ENCODE results near the gene OR5L2. TPM values are rescaled to one million over a fixed set of nuclear protein-coding genes. Genes with fewer than 3 reads are reported as not detected.
"Not testable (repeated sequence)": the region's sequence is repeated elsewhere in the genome, so short reads cannot be mapped to it uniquely, and the experiment has no call there.

The OR5L2 gene
- total and polyA plus RNA-seq, 2 of the 8 experiments (the other 6 are each of a cell fraction or from before 2014, with no cell fraction given) = not detected

- H2BK20ac ChIP-seq (ENCODE audit: low read length); H4K5ac ChIP-seq (ENCODE audit: insufficient read length, low read depth, low read length); H3K18ac ChIP-seq (ENCODE audit: extremely low read depth, low read length); H4K8ac ChIP-seq (ENCODE audit: extremely low read depth, insufficient read depth, low read length); H2BK12ac ChIP-seq (ENCODE audit: low read depth, low read length); H3K4me3 ChIP-seq (ENCODE audit: extremely low read depth in 1 of 4, insufficient read depth in 2 of 4, low read depth in 3 of 4, low read length in 4 of 4); H3K4me2 ChIP-seq (ENCODE audit: insufficient read depth in 1 of 2, low read depth in 2 of 2, low read length in 2 of 2); H3K23me2 ChIP-seq (ENCODE audit: low read depth, low read length); H3K14ac ChIP-seq (ENCODE audit: insufficient read length); H3K4ac ChIP-seq (replicated peaks; ENCODE audit: insufficient read length, low read depth, low read length); H3K23ac ChIP-seq (ENCODE audit: insufficient read length); H3K4me1 ChIP-seq (replicated peaks in 1 of 4; ENCODE audit: control insufficient read depth in 3 of 4, insufficient read depth in 4 of 4, low read length in 3 of 4); H2BK15ac ChIP-seq (ENCODE audit: low read length); H3K9ac ChIP-seq (replicated peaks in 1 of 4; ENCODE audit: extremely low read depth in 1 of 4, low read depth in 3 of 4, low read length in 3 of 4); H2AK5ac ChIP-seq (ENCODE audit: low read depth, low read length); H2AFZ ChIP-seq (ENCODE audit: low read length); FAIRE-seq; H3K56ac ChIP-seq (replicated peaks; ENCODE audit: insufficient read length, low read depth, low read length); POLR2A ChIA-PET (ENCODE audit: partially characterized antibody); CTCF ChIA-PET (ENCODE audit: partially characterized antibody); H4K20me1 ChIP-seq (replicated peaks in 1 of 2; ENCODE audit: control insufficient read depth in 1 of 2, insufficient read depth in 2 of 2, low read length in 2 of 2); H3K79me1 ChIP-seq (ENCODE audit: low read depth, low read length); H3K79me2 ChIP-seq (ENCODE audit: control insufficient read depth in 1 of 2, insufficient read depth in 2 of 2, low read length in 2 of 2); H3K36me3 ChIP-seq (ENCODE audit: control insufficient read depth in 2 of 4, insufficient read depth in 4 of 4, low read length in 3 of 4); DNase-seq (ENCODE audit: low read depth in 1 of 2, low spot score in 2 of 2); H3K27ac ChIP-seq (ENCODE audit: low read depth, low read length); H2BK120ac ChIP-seq (replicated peaks; ENCODE audit: low read depth, low read length); H2BK5ac ChIP-seq (ENCODE audit: low read depth, low read length); H4K91ac ChIP-seq (replicated peaks; ENCODE audit: insufficient read length, low read length); H3K27me3 ChIP-seq (replicated peaks in 1 of 4; ENCODE audit: control insufficient read depth in 3 of 4, extremely low read depth in 1 of 4, insufficient read depth in 3 of 4, low read length in 3 of 4): not testable (repeated sequence)
- H3K9me3 ChIP-seq (ENCODE audit: insufficient read depth in 2 of 2, low read depth in 1 of 2, low read length in 1 of 2) = peaks cover 0 to 35% of the 10 kb centered on the region in 2 experiments; a peak in 2 of 4 replicates
- 96% methylated on average over 16 of the region's 34 CpGs; no CpG with 5 or more reads in 1 of the 2 experiments for WGBS, 2 experiments (ENCODE audit: extremely low coverage in 1 of 2, insufficient coverage in 1 of 2, insufficient read length in 1 of 2, insufficient replicate concordance in 2 of 2, low coverage in 1 of 2, low lambda C conversion rate in 2 of 2, missing lambda C conversion rate in 1 of 2)
These were observed 46.1 kb downstream of the OR5L2 start for GRCh38 chr11:55873146-55873545.

Small RNA genes within 50 kb of the gene (small RNA-seq; reads per million reads assigned to genes)
- not detected for gene AC036111.3 (ENCODE audit: insufficient read depth)

Other genes starting within 250 kb of the OR5L2 start
- not detected in 2 replicates for gene OR4C11, start 219.6 kb upstream of the OR5L2 start, total RNA-seq (2021; fragmentation: NEBNext Ultra II Directional; extraction: Animal tissue kit (Norgen Biotek cat#: 25700))
- gene OR4C11, start 219.6 kb upstream of the OR5L2 start, polyA plus RNA-seq (2011; rRNA removed) = not detected in 2 replicates
- not detected in 2 replicates for gene OR4P4, start 192.1 kb upstream of the OR5L2 start, total RNA-seq (2021; fragmentation: NEBNext Ultra II Directional; extraction: Animal tissue kit (Norgen Biotek cat#: 25700))
- gene OR4P4, start 192.1 kb upstream of the OR5L2 start, polyA plus RNA-seq (2011; rRNA removed) = not detected in 2 replicates
- not detected in 2 replicates for gene OR4S2, start 178.9 kb upstream of the OR5L2 start, total RNA-seq (2021; fragmentation: NEBNext Ultra II Directional; extraction: Animal tissue kit (Norgen Biotek cat#: 25700))
- gene OR4S2, start 178.9 kb upstream of the OR5L2 start, polyA plus RNA-seq (2011; rRNA removed) = not detected in 2 replicates
- not detected in 2 replicates for gene OR4C6, start 165.0 kb upstream of the OR5L2 start, total RNA-seq (2021; fragmentation: NEBNext Ultra II Directional; extraction: Animal tissue kit (Norgen Biotek cat#: 25700))
- not detected in 2 replicates for gene OR4C6, start 165.0 kb upstream of the OR5L2 start, polyA plus RNA-seq (2011; rRNA removed)
- gene OR5D13, start 53.8 kb upstream of the OR5L2 start, total RNA-seq (2021; fragmentation: NEBNext Ultra II Directional; extraction: Animal tissue kit (Norgen Biotek cat#: 25700)) = not detected in 2 replicates
- gene OR5D13, start 53.8 kb upstream of the OR5L2 start, polyA plus RNA-seq (2011; rRNA removed) = not detected in 2 replicates
- gene OR5D14, start 31.7 kb upstream of the OR5L2 start, total RNA-seq (2021; fragmentation: NEBNext Ultra II Directional; extraction: Animal tissue kit (Norgen Biotek cat#: 25700)) = not detected in 2 replicates
- not detected in 2 replicates for gene OR5D14, start 31.7 kb upstream of the OR5L2 start, polyA plus RNA-seq (2011; rRNA removed)
- gene OR5L1, start 15.9 kb upstream of the OR5L2 start, total RNA-seq (2021; fragmentation: NEBNext Ultra II Directional; extraction: Animal tissue kit (Norgen Biotek cat#: 25700)) = not detected in 2 replicates
- not detected in 2 replicates for gene OR5L1, start 15.9 kb upstream of the OR5L2 start, polyA plus RNA-seq (2011; rRNA removed)
- gene OR5D18, start 7.6 kb upstream of the OR5L2 start, total RNA-seq (2021; fragmentation: NEBNext Ultra II Directional; extraction: Animal tissue kit (Norgen Biotek cat#: 25700)) = not detected in 2 replicates
- gene OR5D18, start 7.6 kb upstream of the OR5L2 start, polyA plus RNA-seq (2011; rRNA removed) = not detected in 2 replicates
- gene OR5D16, start 11.5 kb downstream of the OR5L2 start, total RNA-seq (2021; fragmentation: NEBNext Ultra II Directional; extraction: Animal tissue kit (Norgen Biotek cat#: 25700)) = not detected in 2 replicates
- gene OR5D16, start 11.5 kb downstream of the OR5L2 start, polyA plus RNA-seq (2011; rRNA removed) = not detected in 2 replicates
- not detected in 2 replicates for gene TRIM51, start 56.1 kb downstream of the OR5L2 start, total RNA-seq (2021; fragmentation: NEBNext Ultra II Directional; extraction: Animal tissue kit (Norgen Biotek cat#: 25700))
- gene TRIM51, start 56.1 kb downstream of the OR5L2 start, polyA plus RNA-seq (2011; rRNA removed) = not detected in 2 replicates
- gene OR5W2, start 87.4 kb downstream of the OR5L2 start, total RNA-seq (2021; fragmentation: NEBNext Ultra II Directional; extraction: Animal tissue kit (Norgen Biotek cat#: 25700)) = not detected in 2 replicates
- gene OR5W2, start 87.4 kb downstream of the OR5L2 start, polyA plus RNA-seq (2011; rRNA removed) = not detected in 2 replicates
- gene OR5I1, start 109.2 kb downstream of the OR5L2 start, total RNA-seq (2021; fragmentation: NEBNext Ultra II Directional; extraction: Animal tissue kit (Norgen Biotek cat#: 25700)) = not detected in 2 replicates
- gene OR5I1, start 109.2 kb downstream of the OR5L2 start, polyA plus RNA-seq (2011; rRNA removed) = not detected in 2 replicates
- not detected in 2 replicates for gene OR10AG1, start 142.7 kb downstream of the OR5L2 start, total RNA-seq (2021; fragmentation: NEBNext Ultra II Directional; extraction: Animal tissue kit (Norgen Biotek cat#: 25700))
- gene OR10AG1, start 142.7 kb downstream of the OR5L2 start, polyA plus RNA-seq (2011; rRNA removed) = not detected in 2 replicates
- gene OR5F1, start 167.4 kb downstream of the OR5L2 start, total RNA-seq (2021; fragmentation: NEBNext Ultra II Directional; extraction: Animal tissue kit (Norgen Biotek cat#: 25700)) = not detected in 2 replicates
- not detected in 2 replicates for gene OR5F1, start 167.4 kb downstream of the OR5L2 start, polyA plus RNA-seq (2011; rRNA removed)
- not detected in 2 replicates for gene OR5AS1, start 200.4 kb downstream of the OR5L2 start, total RNA-seq (2021; fragmentation: NEBNext Ultra II Directional; extraction: Animal tissue kit (Norgen Biotek cat#: 25700))
- gene OR5AS1, start 200.4 kb downstream of the OR5L2 start, polyA plus RNA-seq (2011; rRNA removed) = not detected in 2 replicates

Measured in H1 (cell line).